Activated T-cell treated with anti-CD3 and anti-CD28 coated beads, Interleukin-2, amount 50 U/mL, for 4 hours (primary cell): Measurements from ENCODE around the gene TAS2R38. TPM values are rescaled to one million over a fixed set of nuclear protein-coding genes. Genes with fewer than 3 reads are reported as not detected.

Experiments
- ATAC-seq, 2 donors: fragments of 200-7000 bp; cut with Tn5 transposase; one replicate each; pipeline ENCODE4 v1.10.0; 2021
- DNase-seq: peaks from one replicate; pipeline ENCODE4 v3.0.0-alpha.2; 2020
- H3K27me3 Mint-ChIP-seq: one replicate; pipeline ENCODE4 v1.8.0; 2021; ENCODE audit warnings: low read depth, mixed read lengths
- H3K36me3 Mint-ChIP-seq: one replicate; pipeline ENCODE4 v1.8.0; 2022; ENCODE audit warnings: mixed read lengths; ENCODE audit not compliant: insufficient read depth
- H3K4me1 Mint-ChIP-seq: one replicate; pipeline ENCODE4 v1.8.0; 2021; ENCODE audit warnings: low read depth, mixed read lengths
- H3K4me3 Mint-ChIP-seq: one replicate; pipeline ENCODE4 v1.8.0; 2021; ENCODE audit warnings: mild to moderate bottlenecking, moderate library complexity, mixed read lengths
- H3K9me3 Mint-ChIP-seq: one replicate; pipeline ENCODE4 v1.8.0; 2021; ENCODE audit warnings: mixed read lengths
- total RNA-seq, 3 donors: library from RNA; stranded (reverse); gene quantifications; one replicate each; pipeline ENCODE4 v1.2.1, GENCODE V29; 2021

Gene TAS2R38
- total RNA-seq, 3 donors from 2014 or later: not detected

DNA sequence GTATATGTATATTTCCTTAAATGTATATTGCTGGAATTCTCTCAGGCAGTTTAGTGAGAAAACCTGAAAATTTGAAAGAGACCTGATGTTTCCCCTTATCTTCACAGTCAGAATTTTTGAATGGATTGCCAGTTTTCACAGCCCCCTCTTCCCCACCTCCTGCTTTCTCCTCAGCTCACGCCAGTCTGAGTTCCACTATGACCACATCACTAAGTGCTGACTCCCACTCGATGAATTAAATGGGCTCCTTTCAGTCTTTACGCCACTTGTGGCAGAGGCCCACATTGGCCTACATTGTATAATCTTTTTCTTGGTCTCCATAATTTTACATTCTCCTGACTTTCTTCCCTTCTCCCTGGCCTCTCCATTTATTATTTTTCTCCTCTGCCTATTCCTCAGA, 23.7 kb downstream of the TAS2R38 start:
- ATAC-seq: no peak
- no peaks in the 10 kb centered on the region for H3K9me3 Mint-ChIP-seq
- no peaks in the 10 kb centered on the region for H3K36me3 Mint-ChIP-seq
- DNase-seq: no peak
- H3K4me1 Mint-ChIP-seq: no peaks in the 10 kb centered on the region
- H3K27me3 Mint-ChIP-seq: peaks cover 4% of the 10 kb centered on the region
- no peak overlapping the region for H3K4me3 Mint-ChIP-seq

- no peaks in the 10 kb centered on the region for H3K36me3 Mint-ChIP-seq
- no peaks in the 10 kb centered on the region for H3K4me1 Mint-ChIP-seq
- H3K27me3 Mint-ChIP-seq: peaks cover 4% of the 10 kb centered on the region
- no peak overlapping the region for H3K4me3 Mint-ChIP-seq
- no peaks in the 10 kb centered on the region for H3K9me3 Mint-ChIP-seq
- DNase-seq (no peak), ATAC-seq (no peak)
Observed at GRCh38 chr7:141949451-141949850, 24.1 kb downstream of the TAS2R38 start.

DNA sequence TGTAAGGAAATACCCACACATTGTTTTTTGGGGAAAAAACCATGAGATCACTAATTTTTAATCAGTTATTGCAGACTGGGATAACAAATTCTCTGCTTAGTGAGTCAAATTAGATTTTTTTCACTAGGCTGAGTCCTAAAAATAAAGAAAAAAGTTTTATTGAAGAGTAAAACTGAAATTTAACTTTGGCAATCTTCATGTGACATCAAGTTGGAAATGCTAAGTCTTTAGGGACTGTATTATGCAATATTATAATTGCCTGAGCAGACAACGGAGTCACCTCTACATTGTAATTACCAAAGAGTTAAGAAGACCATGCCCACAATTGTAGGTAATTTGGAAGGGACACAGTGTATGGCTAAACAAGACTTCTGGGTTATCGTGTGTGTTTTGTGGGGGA, 24.6 kb downstream of the TAS2R38 start:
- no peaks in the 10 kb centered on the region for H3K4me1 Mint-ChIP-seq
- no peaks in the 10 kb centered on the region for H3K27me3 Mint-ChIP-seq
- no peak overlapping the region for H3K4me3 Mint-ChIP-seq
- no peaks in the 10 kb centered on the region for H3K9me3 Mint-ChIP-seq
- H3K36me3 Mint-ChIP-seq: no peaks in the 10 kb centered on the region
- no peak for DNase-seq
- ATAC-seq: no peak

DNA sequence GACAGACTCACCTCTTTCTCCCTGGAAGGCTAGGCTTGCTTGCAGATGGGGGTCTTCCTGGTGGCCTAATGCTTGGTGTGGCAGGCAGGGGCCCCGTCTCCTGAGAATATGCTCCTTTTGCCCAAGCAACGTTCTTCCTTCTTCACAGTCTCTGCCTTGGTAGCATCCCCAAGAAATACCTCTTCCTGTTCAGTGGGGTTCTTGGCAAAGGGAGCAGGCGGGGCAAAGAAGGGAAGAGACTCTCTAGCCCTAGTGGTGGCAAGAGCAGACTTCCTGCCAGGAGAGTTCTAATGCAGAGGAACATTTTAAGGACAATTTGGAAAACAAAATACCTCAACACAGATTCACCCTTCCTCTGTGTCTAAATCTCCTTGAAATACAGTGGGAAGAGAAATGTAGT, 26.8 kb downstream of the TAS2R38 start, which contains the start of gene CLEC5A:
Gene CLEC5A (minus strand): TSS at position 179 of the 400 bp plus-strand sequence. CDS start 682 bp downstream, outside the sequence.
- H3K9me3 Mint-ChIP-seq: no peaks in the 10 kb centered on the region

GRCh38 chr7:141945356-141945755, 28.2 kb downstream of the TAS2R38 start:
- Mint-ChIP-seq H3K4me1 (no peaks in the 10 kb centered on the region), H3K27me3 (peaks cover 2% of the 10 kb centered on the region), H3K9me3 (peaks cover 11% of the 10 kb centered on the region), H3K4me3 (no peak overlapping the region), H3K36me3 (peaks cover 3% of the 10 kb centered on the region)
- DNase-seq: no peak
- ATAC-seq: peak; percentile 67 to 91

More for the DNA sequence above, 26.8 kb downstream of the TAS2R38 start, which contains the start of gene CLEC5A:
- Mint-ChIP-seq H3K4me1 (no peaks in the 10 kb centered on the region), H3K27me3 (no peaks in the 10 kb centered on the region), H3K36me3 (no peaks in the 10 kb centered on the region), H3K4me3 (no peak within 1 kb of the TSS)
- DNase-seq: no peak
- ATAC-seq: no peak

DNA sequence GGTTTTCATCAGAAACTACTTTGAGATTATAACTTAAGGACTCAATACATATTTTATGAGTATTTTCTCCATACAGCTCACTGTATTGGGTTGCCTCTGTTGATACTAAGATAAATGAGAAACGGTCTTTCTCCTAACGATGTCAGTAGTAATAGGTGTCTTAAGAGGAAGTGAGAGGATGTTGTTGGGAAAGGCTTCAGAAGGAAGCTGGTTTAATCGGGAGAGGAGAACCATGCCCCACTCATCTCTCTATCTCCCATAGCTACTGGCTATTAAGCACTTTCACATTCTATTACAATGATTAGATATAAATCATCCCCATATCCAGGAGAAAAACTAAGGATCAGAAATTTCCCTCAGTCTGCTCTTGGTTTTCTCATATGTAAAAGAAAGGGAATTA, 28.8 kb downstream of the TAS2R38 start:
- ATAC-seq (no peak), DNase-seq (no peak)
- Mint-ChIP-seq H3K36me3 (peaks cover 3% of the 10 kb centered on the region), H3K4me3 (no peak overlapping the region), H3K9me3 (peaks cover 15% of the 10 kb centered on the region), H3K27me3 (peaks cover 2% of the 10 kb centered on the region), H3K4me1 (no peaks in the 10 kb centered on the region)

- Mint-ChIP-seq H3K36me3 (peaks cover 3% of the 10 kb centered on the region), H3K4me1 (no peaks in the 10 kb centered on the region), H3K27me3 (peaks cover 2% of the 10 kb centered on the region), H3K9me3 (peaks cover 22% of the 10 kb centered on the region), H3K4me3 (no peak overlapping the region)
- ATAC-seq (no peak), DNase-seq (no peak)
Observed at GRCh38 chr7:141943846-141944245, 29.7 kb downstream of the TAS2R38 start.

GRCh38 chr7:141941075-141941474, 32.5 kb downstream of the TAS2R38 start:
- Mint-ChIP-seq H3K36me3 (peaks cover 3% of the 10 kb centered on the region), H3K9me3 (peaks cover 22% of the 10 kb centered on the region)
- ATAC-seq: no peak

DNA sequence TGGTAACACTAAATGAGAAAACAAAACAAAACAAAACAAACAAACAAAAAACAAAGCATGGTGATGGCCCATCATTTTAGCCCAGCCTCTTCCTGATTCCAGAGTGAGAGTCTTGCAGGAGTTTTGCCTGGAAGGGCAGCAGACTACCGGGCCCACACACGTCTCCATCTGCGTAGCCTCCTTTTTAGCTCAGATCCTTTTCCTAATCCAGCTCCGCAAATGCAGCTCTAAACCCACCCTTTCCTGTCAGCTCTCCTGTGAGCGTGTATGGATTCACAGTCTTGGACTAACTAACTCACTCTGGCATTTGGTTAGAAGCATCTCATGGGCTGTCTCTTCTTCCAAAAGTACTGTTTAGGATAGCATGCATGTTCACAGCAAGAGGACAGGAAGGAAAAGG, 43.4 kb downstream of the TAS2R38 start:
- Mint-ChIP-seq H3K4me1 (no peaks in the 10 kb centered on the region), H3K9me3 (peaks cover 6% of the 10 kb centered on the region), H3K27me3 (peaks cover 6% of the 10 kb centered on the region), H3K4me3 (no peak overlapping the region), H3K36me3 (no peaks in the 10 kb centered on the region)
- no peak for DNase-seq
- no peak for ATAC-seq

More at GRCh38 chr7:141941075-141941474, 32.5 kb downstream of the TAS2R38 start:
- no peaks in the 10 kb centered on the region for H3K4me1 Mint-ChIP-seq
- no peak for DNase-seq
- peaks cover 4% of the 10 kb centered on the region for H3K27me3 Mint-ChIP-seq
- H3K4me3 Mint-ChIP-seq: no peak overlapping the region

GRCh38 chr7:141928845-141929195, 44.8 kb downstream of the TAS2R38 start:
- Mint-ChIP-seq H3K4me1 (no peaks in the 10 kb centered on the region), H3K36me3 (no peaks in the 10 kb centered on the region), H3K27me3 (peaks cover 5% of the 10 kb centered on the region), H3K4me3 (no peak overlapping the region), H3K9me3 (peaks cover 6% of the 10 kb centered on the region)
- ATAC-seq (no peak), DNase-seq (no peak)

DNA sequence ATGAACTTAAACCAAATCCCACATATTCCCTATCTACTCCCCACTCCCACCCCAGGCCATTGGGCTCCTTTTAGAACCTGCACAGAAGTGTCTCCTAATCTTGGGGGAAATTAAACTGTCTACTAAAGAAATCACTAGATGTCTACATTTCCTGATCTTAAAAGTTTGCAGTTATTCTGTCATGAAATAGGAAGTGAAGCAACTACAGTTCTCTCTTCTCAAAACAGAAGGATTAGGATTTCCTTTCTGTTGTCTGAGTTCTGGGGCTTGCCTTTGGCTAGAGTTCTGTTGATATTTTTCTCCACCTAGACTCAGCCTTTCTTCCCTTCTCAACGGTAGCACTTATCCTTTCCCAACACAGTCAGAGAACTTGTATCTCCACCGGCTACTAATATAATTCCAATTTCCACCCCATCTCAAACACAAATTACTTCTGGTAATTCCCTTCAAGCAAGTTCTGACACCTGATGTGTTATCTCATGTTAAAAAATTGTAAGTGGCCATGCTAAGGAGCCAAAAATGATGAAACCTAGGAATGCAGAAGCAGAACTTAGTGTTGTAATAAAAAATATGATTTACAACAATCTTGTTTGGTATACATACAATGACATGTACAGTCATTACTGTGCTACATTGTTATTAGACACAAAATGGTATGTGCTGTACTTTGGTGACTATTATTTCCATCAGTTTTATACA, 45.3 kb downstream of the TAS2R38 start:
- Mint-ChIP-seq H3K27me3 (peaks cover 5% of the 10 kb centered on the region), H3K4me1 (no peaks in the 10 kb centered on the region), H3K36me3 (no peaks in the 10 kb centered on the region), H3K4me3 (no peak overlapping the region), H3K9me3 (peaks cover 6% of the 10 kb centered on the region)
- ATAC-seq: no peak
- DNase-seq: no peak

Other genes starting within 250 kb of the TAS2R38 start
- gene SSBP1, start 235.4 kb downstream of the TAS2R38 start, total RNA-seq: 100 to 1,000 TPM; 326 to 387 (median 369) TPM
- gene TAS2R3, start 209.7 kb downstream of the TAS2R38 start, total RNA-seq: under 1 TPM; 0.29 to 0.61 (median 0.43) TPM
- under 1 TPM; 0.20 to 0.42 (median 0.22) TPM for gene TAS2R4, start 197.1 kb downstream of the TAS2R38 start, total RNA-seq
- gene TAS2R5, start 183.6 kb downstream of the TAS2R38 start, total RNA-seq: under 1 TPM; 0.20 to 0.69 (median 0.35) TPM
- gene PRSS37, start 132.3 kb downstream of the TAS2R38 start, total RNA-seq: not detected
- gene OR9A4, start 57.4 kb downstream of the TAS2R38 start, total RNA-seq: not detected
- gene CLEC5A, start 26.8 kb downstream of the TAS2R38 start, total RNA-seq: not detected
- gene MGAM, start 22.1 kb upstream of the TAS2R38 start, total RNA-seq: not detected
- gene MGAM2, start 137.9 kb upstream of the TAS2R38 start, total RNA-seq: not detected